SKM-1 (cell line): Measurements from ENCODE around the gene CEP70.
"Not testable (repeated sequence)": the region's sequence is repeated elsewhere in the genome, so short reads cannot be mapped to it uniquely, and the experiment has no call there.

Experiments
- DNase-seq: peaks from one replicate; lab custom pipeline; 2025; ENCODE audit not compliant: unreplicated experiment; lab: John Stamatoyannopoulos, UW

CEP70 gene

GRCh38 chr3:138513090-138513843, 80.8 kb downstream of the CEP70 start:
- no peak for DNase-seq

- no peak for DNase-seq
Observed at GRCh38 chr3:138511945-138512344, 82.1 kb downstream of the CEP70 start.

- DNase-seq, result no peak
Observed at GRCh38 chr3:138509586-138509985, 84.5 kb downstream of the CEP70 start.

DNA sequence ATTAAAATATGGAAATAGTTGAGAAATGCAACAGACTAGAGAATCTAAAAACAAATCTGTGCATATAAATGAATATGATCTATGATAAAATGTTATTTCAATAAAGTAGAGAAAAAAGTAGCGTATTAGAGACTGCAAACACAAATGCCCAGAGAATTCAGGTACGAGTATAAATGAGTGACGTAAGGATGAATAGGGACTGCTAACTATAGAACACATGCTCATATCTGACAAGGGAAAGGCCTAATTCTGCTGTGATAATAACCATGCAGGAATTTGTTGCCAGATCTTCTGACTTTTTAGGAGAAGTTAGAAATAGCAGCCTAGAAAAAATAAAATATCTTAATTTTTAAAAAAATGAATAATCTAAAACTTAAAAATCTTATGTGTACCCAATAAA, 86.5 kb downstream of the CEP70 start:
- DNase-seq, result no peak

GRCh38 chr3:138498991-138499390, 95.1 kb downstream of the CEP70 start:
- DNase-seq, result no peak

GRCh38 chr3:138497851-138498250, 96.2 kb downstream of the CEP70 start:
- DNase-seq, result no peak

DNA sequence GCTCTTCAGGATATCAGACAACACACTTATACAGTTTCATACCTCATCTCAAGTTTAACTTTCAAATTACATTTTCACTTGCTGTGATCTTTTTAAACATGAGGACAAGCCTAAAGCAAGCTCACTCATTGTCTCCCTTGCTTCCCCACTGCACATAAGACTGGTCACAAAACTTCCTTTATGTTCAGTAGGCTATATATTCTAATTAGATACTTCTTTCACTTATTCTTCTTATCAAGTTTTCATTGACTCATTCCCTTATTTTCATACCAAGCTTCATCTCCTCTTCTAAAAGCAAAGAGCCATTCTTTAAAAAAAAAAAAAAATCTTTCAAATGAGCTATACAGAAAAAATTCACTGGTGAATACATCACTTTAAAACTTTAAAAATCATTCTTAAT, 97.0 kb downstream of the CEP70 start:
- no peak for DNase-seq

DNA sequence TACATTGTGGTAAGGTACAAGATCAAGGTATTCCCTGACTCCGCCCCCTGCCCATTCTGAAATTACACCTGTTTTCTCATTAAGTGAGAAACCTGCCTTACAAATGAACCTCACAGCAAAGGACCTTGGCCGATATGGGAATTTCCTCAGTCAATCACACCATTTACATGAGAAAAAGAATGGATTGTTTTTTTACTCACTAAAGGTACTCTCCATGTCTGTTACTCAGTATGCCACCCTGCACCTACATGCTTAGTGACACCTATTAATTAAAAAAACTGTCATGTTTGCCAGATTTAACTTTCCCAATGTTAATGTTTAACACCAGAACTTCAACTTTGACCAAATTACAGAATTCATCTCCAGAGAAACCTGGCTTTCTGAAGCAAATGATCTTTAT, 97.6 kb downstream of the CEP70 start:
- DNase-seq, result no peak

DNA sequence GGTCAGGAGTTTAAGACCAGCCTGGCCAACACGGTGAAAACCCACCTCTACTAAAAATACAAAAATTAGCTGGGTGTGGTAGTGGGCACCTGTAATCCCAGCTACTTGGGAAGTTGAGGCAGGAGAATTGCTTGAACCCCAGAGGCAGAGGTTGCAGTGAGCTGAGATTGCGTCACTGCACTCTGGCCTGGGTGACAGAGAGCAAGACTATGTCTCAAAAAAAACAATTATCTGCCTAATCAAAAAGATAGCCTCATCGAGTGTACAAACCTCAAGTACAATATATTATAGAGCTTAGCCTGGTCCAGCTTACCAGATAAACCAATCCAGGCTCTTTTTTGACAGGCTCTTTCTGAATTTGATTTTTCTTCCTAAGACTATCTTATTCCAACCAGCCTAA, 98.4 kb downstream of the CEP70 start:
- DNase-seq, result not testable (repeated sequence)

DNA sequence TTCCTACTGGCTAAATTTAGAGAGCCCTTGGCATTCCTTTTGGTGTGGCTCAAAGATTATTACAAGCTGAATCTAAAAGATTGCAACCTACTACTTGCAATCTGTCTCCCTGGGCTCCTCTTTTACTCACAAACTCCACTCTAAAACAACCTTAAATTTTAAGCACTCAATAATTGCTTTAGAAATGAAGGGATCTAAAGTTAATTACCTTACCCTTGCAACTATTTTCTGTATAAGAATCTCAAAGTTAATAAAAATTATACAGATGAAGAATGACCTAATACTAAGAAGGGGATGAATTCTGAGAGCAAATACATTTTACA, 99.5 kb downstream of the CEP70 start:
- DNase-seq, result no peak

DNA sequence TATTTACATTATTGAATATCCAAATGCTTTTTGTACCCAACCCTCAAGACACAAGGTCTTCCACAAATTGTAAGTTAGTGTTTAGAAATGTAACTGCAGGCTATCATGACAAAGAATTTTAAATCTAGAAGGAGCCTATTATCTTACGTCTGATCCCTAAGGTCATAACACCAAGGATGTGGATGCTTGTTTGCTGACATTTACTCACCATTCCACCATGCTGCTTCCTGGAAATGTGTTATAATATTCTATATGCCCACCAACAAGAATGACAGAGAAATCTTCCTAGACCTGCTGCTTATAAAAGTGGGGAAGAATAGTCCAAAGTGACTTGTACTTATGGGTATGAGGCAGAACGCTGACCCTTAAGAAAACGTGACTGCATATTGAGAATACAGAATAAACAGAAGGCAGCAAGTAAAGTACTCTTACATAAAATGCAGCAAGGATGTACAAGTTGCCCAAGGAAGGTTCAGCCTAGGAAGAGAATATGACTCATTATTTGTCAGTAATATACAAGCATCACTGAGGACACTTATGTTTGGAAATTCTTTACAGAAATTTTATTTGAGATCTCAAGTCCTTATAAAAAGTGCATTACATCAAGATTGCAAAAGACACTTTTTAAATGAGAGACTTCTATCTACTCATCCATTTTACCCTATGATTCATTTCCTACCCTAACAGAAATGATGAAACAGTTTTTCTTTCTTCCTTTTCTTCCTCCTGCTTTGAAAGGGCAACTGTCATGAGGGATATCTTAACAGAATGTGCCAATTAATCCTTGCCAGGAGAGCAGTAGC, 100.1 kb downstream of the CEP70 start:
- DNase-seq, result no peak

DNA sequence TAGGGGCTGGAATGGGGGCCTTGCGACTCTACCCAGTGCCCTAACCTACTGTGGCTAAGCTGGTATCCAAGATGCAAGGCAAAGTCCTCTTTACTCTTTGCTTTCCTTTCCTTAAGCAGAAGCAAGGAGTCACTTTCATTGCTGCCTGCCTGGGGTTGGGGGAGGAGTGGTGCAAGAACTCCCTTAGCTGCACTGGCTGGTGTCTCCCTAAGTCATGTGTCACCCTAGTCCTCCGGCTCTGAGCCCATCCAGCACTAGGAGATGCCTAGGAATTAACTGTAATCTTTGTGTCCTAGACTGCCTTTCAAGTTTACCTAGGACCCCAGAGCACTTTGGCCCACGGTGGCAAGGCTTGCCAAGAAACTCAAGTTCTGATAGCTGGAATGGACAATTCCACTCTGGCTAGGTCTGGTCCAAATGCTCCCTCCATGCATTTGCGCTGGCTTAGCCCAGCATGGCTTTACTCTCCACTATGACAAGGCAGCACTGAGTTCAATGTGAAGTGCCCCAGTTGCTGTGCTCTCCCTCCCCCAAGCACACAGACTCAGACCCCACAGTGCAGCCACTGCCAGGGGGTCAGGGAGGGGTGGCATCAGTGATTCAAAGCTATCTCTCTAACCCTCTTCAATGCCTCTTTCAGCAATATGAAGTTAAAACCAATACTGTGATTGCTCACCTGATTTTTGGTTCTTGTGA, 100.9 kb downstream of the CEP70 start:
- no peak for DNase-seq

DNA sequence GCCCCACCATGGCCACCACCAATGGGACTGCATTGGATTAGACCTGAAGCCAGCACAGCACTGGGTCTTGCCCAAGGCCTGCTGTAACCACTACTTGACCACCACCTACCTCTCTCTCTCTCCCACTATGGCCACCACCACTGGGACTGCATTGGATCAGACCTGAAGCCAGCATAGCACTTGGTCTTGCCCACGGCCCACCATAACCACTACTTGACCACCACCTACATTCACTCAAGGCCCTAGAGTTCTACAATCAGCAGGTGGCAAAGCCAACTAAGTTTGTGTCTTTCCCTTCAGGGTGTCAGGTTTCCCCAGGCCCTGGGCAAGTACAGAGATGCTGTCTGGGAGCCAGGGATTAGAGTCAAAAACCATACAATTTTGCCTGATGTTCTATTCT, 102.1 kb downstream of the CEP70 start:
- no peak for DNase-seq

DNA sequence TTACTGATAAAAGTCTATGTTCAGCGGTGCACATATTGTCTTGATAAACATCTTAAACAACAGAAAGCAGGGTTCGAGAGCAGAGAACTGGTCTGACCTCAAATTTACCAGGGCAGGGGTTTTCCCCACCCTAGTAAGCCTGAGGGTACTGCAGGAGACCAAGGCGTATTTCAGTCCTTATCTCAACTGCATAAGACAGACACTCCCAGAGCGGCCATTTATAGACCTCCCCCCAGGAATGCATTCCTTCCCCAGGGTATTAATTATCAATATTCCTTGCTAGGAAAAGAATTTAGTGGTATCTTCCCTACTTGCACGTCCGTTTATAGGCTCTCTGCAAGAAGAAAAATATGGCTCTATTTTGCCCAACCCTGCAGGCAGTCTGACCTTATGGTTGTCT, 107.5 kb downstream of the CEP70 start:
- DNase-seq, result not testable (repeated sequence)

- not testable (repeated sequence) for DNase-seq
Observed at GRCh38 chr3:138484672-138485071, 109.4 kb downstream of the CEP70 start.

GRCh38 chr3:138479438-138479863, 114.6 kb downstream of the CEP70 start:
- no peak for DNase-seq

DNA sequence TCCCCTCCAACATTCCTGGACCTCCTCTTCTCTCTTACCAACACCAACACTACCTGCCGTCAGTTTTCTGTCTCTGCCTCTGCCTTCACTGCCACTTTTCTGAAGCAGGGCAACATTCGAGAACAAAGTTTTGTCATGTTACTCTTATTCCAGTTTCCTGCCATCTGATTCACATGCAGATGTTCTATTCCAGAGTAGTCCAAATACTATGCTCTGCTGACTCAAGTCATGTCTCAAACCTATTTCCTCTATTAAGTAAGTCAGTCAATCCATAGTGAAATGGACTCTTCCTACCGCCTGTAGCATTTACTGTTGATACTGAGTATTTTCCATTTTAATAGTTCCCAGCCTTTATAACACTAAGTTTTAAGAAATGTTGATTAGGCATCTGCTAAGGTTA, 116.3 kb downstream of the CEP70 start:
- no peak for DNase-seq

- DNase-seq, result no peak
Observed at GRCh38 chr3:138477120-138477519, 116.9 kb downstream of the CEP70 start.

- DNase-seq, result no peak
Observed at GRCh38 chr3:138476526-138476925, 117.5 kb downstream of the CEP70 start.

GRCh38 chr3:138474163-138474562, 119.9 kb downstream of the CEP70 start:
- DNase-seq, result no peak

- no peak for DNase-seq
Observed at GRCh38 chr3:138473391-138473790, 120.7 kb downstream of the CEP70 start.
